ENCODE data around the gene FAM124B. TPM values are rescaled to one million over a fixed set of nuclear protein-coding genes. Genes with fewer than 3 reads are reported as not detected.
"Not testable (repeated sequence)": the region's sequence is repeated elsewhere in the genome, so short reads cannot be mapped to it uniquely, and the experiment has no call there.

Gene FAM124B
- total and polyA plus RNA-seq, 2 donors (not counting 1 experiment from before 2014, with no cell fraction given) = 0.13 to 0.34 TPM

- 100% methylated on average over 2 of the region's 3 CpGs for WGBS (ENCODE audit: insufficient coverage)
- no peak for DNase-seq
- POLR2A ChIA-PET = no interaction called here
- no peak for ATAC-seq (ENCODE audit: low read depth)
- CTCF ChIA-PET = interaction anchor here (1.4 kb wide), 1 partner anchor 253 kb away, joined by 3 read pairs; no protein-coding TSS in a partner anchor
- no peaks in the 10 kb centered on the region for H3K9me3 ChIP-seq (ENCODE audit: control extremely low read depth in 1 of 3, control insufficient read depth in 2 of 3, insufficient read depth in 1 of 3, low read length in 2 of 3)
- H3K9me3 Mint-ChIP-seq (ENCODE audit: insufficient read depth) = no peaks in the 10 kb centered on the region
- H3K79me2 ChIP-seq (ENCODE audit: control insufficient read depth, insufficient read depth, low read length) = no peaks in the 10 kb centered on the region
- H3K4me2 ChIP-seq (replicated peaks; ENCODE audit: low read depth, low read length, poor library complexity, severe bottlenecking) = no peak overlapping the region
- H3K27me3 ChIP-seq (replicated peaks in 1 of 4; ENCODE audit: control extremely low read depth in 1 of 4, control insufficient read depth in 3 of 4, insufficient read depth in 4 of 4, low read length in 3 of 4) = peaks cover 0 to 10% (median 3%) of the 10 kb centered on the region in 4 experiments
- peaks cover 3% of the 10 kb centered on the region for H3K27me3 Mint-ChIP-seq
- H3K27ac ChIP-seq (ENCODE audit: low read length in 2 of 2) = no peak overlapping the region
- H3K36me3 ChIP-seq (replicated peaks in 1 of 2; ENCODE audit: control extremely low read depth in 1 of 2, control insufficient read depth in 1 of 2, extremely low read depth in 1 of 2, insufficient read depth in 2 of 2, low read length in 1 of 2) = no peaks in the 10 kb centered on the region
- peaks cover 16% of the 10 kb centered on the region for H3K4me1 Mint-ChIP-seq
- no peak overlapping the region for H2AFZ ChIP-seq (ENCODE audit: insufficient read depth, low read depth, low read length, poor library complexity, severe bottlenecking)
- no peak for TF ChIP-seq EZH2 (IDR thresholded peaks at IDR 0.05; ENCODE audit: borderline replicate concordance, insufficient read depth, low read depth, low read length, poor library complexity, severe bottlenecking)
- TF ChIP-seq, protein P1, sequence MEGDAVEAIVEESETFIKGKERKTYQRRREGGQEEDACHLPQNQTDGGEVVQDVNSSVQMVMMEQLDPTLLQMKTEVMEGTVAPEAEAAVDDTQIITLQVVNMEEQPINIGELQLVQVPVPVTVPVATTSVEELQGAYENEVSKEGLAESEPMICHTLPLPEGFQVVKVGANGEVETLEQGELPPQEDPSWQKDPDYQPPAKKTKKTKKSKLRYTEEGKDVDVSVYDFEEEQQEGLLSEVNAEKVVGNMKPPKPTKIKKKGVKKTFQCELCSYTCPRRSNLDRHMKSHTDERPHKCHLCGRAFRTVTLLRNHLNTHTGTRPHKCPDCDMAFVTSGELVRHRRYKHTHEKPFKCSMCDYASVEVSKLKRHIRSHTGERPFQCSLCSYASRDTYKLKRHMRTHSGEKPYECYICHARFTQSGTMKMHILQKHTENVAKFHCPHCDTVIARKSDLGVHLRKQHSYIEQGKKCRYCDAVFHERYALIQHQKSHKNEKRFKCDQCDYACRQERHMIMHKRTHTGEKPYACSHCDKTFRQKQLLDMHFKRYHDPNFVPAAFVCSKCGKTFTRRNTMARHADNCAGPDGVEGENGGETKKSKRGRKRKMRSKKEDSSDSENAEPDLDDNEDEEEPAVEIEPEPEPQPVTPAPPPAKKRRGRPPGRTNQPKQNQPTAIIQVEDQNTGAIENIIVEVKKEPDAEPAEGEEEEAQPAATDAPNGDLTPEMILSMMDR (IDR thresholded peaks at IDR 0.05) = no peak
- no peak overlapping the region for H3K9ac ChIP-seq (ENCODE audit: low read length)
- intact Hi-C loops (cut with micrococcal nuclease) = no loop called here
- no peak overlapping the region for H3K4me3 ChIP-seq (ENCODE audit: control extremely low read depth in 1 of 5, extremely low read depth in 1 of 5, insufficient read depth in 1 of 5, low read depth in 2 of 5, low read length in 4 of 5)
- H4K20me1 ChIP-seq (ENCODE audit: control insufficient read depth, insufficient read depth, low read length, poor library complexity, severe bottlenecking) = no peaks in the 10 kb centered on the region
- H3K4me3 Mint-ChIP-seq = no peak overlapping the region
- H3K27ac Mint-ChIP-seq = no peak overlapping the region
- H3K4me1 ChIP-seq (ENCODE audit: control insufficient read depth in 2 of 2, insufficient read depth in 2 of 2, low read length in 2 of 2) = peaks cover 14% of the 10 kb centered on the region in 2 donors
Measured at GRCh38 chr2:224398289-224398688, 3.6 kb downstream of the FAM124B start.

- H3K9me3 Mint-ChIP-seq (ENCODE audit: insufficient read depth); H3K4me3 ChIP-seq (ENCODE audit: control extremely low read depth in 1 of 5, extremely low read depth in 1 of 5, insufficient read depth in 1 of 5, low read depth in 2 of 5, low read length in 4 of 5); H3K27me3 ChIP-seq (replicated peaks in 1 of 4; ENCODE audit: control extremely low read depth in 1 of 4, control insufficient read depth in 3 of 4, insufficient read depth in 4 of 4, low read length in 3 of 4); DNase-seq; POLR2A ChIA-PET; H3K27me3 Mint-ChIP-seq; H3K9me3 ChIP-seq (ENCODE audit: control extremely low read depth in 1 of 3, control insufficient read depth in 2 of 3, insufficient read depth in 1 of 3, low read length in 2 of 3); H3K4me2 ChIP-seq (replicated peaks; ENCODE audit: low read depth, low read length, poor library complexity, severe bottlenecking); H3K27ac ChIP-seq (ENCODE audit: low read length in 2 of 2); H3K79me2 ChIP-seq (ENCODE audit: control insufficient read depth, insufficient read depth, low read length); H3K4me3 Mint-ChIP-seq; ATAC-seq (ENCODE audit: low read depth); intact Hi-C loops (cut with micrococcal nuclease); H2AFZ ChIP-seq (ENCODE audit: insufficient read depth, low read depth, low read length, poor library complexity, severe bottlenecking); H3K36me3 ChIP-seq (replicated peaks in 1 of 2; ENCODE audit: control extremely low read depth in 1 of 2, control insufficient read depth in 1 of 2, extremely low read depth in 1 of 2, insufficient read depth in 2 of 2, low read length in 1 of 2); H3K27ac Mint-ChIP-seq; H4K20me1 ChIP-seq (ENCODE audit: control insufficient read depth, insufficient read depth, low read length, poor library complexity, severe bottlenecking); CTCF ChIA-PET; H3K9ac ChIP-seq (ENCODE audit: low read length): not testable (repeated sequence)
- H3K4me1 Mint-ChIP-seq = peaks cover 14% of the 10 kb centered on the region
- H3K4me1 ChIP-seq (ENCODE audit: control insufficient read depth in 2 of 2, insufficient read depth in 2 of 2, low read length in 2 of 2) = peaks cover 13 to 14% of the 10 kb centered on the region in 2 donors
- WGBS (ENCODE audit: insufficient coverage) = 80% methylated on average over 3 of the region's 5 CpGs
Measured at GRCh38 chr2:224397100-224397499, 4.8 kb downstream of the FAM124B start.

Measured in B cell (primary cell).